SHP77 (cell line): ENCODE results near the gene MAPRE2.

Source experiments
- DNase-seq, 2 experiments: peaks; one replicate each; lab custom pipeline; 2025; lab: John Stamatoyannopoulos, UW

MAPRE2 gene

DNA sequence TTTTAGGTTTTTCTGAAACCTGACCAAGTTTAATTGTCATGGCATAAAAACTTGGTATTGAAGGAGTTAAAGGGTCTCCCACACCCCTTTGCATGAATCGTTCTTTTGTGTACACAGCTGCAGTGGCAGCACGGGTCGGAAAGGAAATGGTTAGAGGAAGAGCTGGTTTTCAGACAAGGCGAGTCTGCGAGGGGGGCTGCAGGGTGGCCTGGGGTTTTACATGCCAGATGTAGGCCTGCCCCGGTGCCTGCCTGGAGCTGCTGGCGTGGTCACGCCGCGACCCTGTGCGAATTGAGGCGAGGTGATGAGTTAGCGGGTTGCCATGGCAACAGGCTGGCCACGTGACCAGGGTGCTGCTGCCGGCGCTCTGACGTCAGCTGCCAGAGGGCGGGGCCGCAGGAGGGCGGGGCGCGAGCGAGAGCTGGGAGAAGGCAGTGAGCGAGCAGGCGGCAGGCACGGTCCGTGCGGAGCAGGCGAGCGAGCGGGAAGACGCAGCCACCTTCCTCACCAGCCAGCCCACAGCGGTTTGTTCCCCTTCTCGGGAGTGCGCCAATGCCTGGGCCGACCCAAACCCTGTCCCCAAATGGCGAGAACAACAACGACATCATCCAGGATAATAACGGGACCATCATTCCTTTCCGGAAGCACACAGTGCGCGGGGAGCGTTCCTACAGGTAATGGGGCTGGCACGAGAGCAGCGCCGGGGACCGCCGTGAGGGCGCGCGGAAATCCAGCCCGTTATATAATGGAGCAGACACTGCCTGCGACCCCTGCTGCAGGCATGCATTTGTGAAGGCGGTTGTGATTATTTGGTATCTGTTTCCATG, at the start of gene MAPRE2:
Gene MAPRE2, plus strand, starts transcription at position 426 of the 827 bp plus-strand sequence. Its CDS starts 127 bp downstream, at position 553.
- DNase-seq = peak; percentile 95 to 99

- no peak for DNase-seq
Measured at GRCh38 chr18:34991561-34991960, 49.7 kb upstream of the MAPRE2 start.

GRCh38 chr18:34993289-34993688, 47.9 kb upstream of the MAPRE2 start:
- no peak for DNase-seq

DNA sequence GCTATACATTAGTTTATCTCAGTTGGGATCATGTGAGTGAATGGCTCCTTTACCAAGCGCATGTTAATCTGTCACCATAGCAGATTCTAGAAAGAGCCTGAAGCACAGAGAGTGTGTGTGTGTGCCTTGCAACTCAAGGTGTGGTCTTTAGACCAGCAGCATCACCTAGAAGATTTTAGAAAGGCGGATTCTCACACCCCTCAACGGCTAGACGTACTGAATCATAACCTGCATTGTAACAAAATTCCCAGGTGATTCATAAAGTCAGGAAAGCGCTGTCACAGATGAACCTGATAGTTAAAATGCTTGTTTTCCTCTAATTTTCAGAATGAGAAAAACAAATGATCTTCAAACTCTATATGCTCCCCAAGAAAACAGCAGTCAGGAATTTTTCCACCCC, 45.5 kb upstream of the MAPRE2 start:
- DNase-seq = no peak

DNA sequence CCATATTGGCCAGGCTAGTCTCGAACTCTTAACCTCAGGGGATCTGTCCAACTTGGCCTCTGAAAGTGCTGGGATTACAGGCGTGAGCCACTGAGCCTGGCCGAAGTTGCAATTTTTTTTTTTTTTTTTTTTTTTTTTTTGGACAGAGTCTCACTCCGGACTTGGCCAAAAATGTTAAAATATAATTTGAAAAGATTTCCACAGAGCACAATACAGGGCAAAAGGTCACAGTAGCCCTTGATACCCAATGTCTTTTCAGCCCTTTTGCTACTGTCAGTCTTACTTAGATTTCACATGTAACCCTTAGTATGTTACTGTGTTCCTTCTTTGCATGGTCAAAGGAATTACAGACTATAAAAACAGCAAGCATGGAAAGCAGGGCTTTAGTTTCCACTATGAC, 42.6 kb upstream of the MAPRE2 start:
- no peak for DNase-seq

DNA sequence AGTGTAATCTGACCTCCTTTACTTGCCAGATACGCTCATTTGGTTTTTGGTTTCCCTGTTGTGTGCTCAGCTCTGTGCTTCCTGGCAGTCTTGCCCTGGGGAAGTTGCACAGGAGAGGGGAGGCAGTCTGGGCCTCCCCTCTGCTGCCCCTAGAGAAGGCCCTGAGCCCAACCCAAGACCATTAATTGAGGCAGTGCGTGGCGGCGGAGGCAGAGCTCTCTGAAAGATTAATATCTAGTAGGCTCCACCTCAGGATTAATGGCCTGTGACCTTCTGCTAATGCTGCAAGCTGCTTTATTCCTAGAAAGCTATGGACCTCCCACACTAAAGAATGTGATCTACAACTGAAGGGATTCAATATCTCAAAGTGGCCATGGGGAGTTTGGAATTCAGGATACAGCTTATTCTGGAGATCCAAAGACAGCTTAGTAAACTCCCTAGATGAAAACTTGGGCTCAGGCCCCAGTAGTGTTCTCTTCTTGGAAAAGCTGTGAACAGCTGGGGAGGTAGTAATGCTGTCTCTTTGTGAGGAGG, 41.4 kb upstream of the MAPRE2 start:
- DNase-seq = no peak

DNA sequence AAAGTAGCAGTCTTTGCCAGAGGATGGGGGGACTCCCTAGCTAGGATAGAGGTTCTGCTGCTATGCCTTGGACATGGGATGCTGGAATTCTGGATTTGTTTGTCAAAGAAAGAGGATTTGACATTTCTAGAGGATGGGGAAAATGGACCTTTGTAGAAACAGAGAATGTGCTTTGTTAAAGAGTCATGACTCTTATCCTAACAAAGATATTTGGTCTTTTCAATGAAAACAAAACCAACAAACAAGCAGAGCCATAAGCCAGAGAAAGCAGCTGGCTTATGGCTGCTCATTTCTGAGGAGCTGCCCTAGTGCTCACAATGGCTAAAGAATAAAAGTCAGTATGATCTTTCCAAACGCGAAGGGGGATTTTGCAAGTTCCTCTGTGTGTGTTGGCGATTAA, 40.8 kb upstream of the MAPRE2 start:
- no peak for DNase-seq

DNA sequence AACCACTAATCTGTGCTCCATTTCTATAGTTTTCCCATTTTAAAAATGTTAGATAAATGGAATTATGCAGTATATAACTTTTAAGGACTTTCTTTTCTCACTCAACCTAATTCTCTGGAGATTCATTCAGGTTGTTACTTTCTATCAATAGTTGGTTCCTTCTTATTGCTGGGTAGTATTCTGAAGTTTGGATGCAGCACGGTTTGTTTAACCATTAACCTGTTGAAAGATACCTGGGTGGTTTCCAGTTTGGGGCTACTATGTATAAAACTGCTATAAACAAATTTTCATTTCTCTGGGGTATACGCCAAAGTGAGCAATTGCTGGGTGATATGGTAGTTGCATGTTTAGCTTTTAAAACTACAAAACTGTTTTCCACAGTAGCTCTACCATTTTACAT, 39.1 kb upstream of the MAPRE2 start:
- no peak for DNase-seq

GRCh38 chr18:35005963-35006577, 35.1 kb upstream of the MAPRE2 start:
- peak; percentile 37 to 53 for DNase-seq

DNA sequence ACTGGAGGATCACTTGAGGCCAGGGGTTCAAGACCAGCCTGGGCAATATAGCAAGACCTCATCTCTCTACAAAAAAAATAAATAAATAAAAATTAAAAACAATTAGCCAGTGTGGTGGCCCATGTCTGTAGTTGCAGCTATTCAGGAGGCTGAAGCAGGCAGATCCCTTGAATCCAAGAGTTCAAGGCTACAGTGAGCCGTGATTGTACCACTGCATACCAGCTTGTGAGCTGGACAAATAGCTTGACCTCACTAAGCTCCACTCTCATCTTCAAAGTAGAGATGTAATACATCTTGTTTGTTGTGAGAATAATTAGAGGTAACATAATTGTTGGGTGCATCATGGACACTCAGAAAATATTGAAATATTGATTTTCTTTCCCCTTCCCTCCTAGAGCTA, 31.1 kb upstream of the MAPRE2 start:
- no peak for DNase-seq

- no peak for DNase-seq
Measured at GRCh38 chr18:35010993-35011392, 30.2 kb upstream of the MAPRE2 start.

DNA sequence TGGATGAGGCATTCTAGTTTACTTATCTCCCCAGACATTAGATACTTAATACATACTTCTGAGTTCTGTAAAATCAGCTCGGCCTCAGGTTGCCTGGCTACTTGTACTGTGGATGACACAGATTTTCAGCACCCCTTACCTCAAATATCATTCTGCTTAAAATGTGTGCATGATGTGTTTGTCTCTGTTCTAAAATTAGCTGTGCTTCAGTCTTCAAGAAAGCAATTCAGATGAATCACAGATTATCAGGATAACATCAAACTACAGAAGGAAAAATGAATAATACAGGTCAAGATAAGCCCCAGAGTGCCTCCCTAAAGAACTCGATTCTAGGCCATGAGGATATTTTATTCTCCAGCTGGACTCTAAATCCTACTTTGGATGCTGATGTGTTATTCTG, 21.3 kb upstream of the MAPRE2 start:
- no peak for DNase-seq

DNA sequence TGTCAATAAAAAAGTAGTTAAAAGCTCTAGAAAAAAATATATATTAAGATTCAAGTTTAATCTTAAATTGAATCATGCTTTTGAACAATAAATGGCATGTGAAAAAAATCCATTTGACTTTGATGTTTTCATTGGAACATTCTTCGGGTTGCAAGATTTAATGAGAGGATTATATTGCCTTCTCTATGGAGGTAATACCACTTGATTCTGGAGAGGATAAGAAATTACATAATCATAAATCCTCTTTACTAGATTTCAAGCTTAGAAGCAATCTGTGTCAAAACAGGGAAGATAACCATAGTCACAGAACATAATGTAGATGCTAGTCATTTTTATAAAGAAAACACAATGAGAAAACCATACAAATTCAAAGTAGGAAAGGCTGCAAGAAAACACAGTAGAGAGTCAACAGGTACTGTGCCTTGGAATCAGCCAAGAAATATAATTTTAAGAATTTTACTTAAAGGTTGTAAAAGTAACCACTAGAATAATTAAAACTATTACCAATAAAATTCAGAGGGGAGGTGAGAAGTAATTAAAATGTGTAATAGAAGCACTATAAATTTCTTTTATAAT, 18.7 kb upstream of the MAPRE2 start:
- DNase-seq = no peak

GRCh38 chr18:35024196-35024595, 17.0 kb upstream of the MAPRE2 start:
- no peak for DNase-seq

GRCh38 chr18:35024965-35025364, 16.2 kb upstream of the MAPRE2 start:
- no peak for DNase-seq

GRCh38 chr18:35026407-35027061, 14.7 kb upstream of the MAPRE2 start:
- no peak for DNase-seq

DNA sequence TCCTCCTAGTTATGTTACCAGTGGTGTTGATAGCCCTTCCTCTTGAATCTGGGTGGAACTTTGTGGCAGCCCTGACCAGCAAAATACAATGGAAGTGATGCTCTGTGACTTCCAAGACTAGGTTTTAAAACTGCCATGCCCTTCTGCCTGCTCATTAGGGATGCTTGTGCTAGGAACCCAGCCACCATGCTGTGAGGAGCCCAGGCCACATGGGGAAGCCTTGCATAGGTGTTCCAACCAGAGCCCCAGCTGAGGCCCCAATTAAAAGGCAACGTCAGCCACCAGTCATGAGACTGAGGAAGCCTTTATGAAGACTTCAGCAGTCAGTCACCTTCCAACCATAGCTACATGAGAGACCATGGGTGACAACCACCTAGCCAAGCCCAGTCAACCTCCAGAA, 14.0 kb upstream of the MAPRE2 start:
- DNase-seq = no peak

DNA sequence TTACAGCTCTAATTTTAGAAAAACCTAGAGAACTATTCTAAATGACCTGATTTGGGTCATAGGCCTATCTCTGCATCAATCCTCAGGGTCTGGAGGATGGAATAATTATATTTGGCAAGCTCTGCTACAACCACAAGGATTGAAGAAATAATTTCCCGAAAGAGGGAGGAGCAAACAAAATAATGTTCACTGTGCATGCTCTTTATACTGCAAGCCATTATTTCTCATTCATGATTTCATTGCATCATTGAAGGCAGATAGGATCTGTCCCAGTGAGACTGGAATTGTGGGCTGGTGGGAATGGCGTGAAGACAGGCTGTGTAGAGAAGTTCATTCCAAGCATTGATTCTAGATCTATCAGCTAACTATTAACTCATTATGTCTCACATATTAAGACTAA, 12.7 kb upstream of the MAPRE2 start:
- DNase-seq = no peak

- DNase-seq = no peak
Measured at GRCh38 chr18:35029103-35029502, 12.1 kb upstream of the MAPRE2 start.

- no peak for DNase-seq
Measured at GRCh38 chr18:35029770-35030169, 11.4 kb upstream of the MAPRE2 start.

DNA sequence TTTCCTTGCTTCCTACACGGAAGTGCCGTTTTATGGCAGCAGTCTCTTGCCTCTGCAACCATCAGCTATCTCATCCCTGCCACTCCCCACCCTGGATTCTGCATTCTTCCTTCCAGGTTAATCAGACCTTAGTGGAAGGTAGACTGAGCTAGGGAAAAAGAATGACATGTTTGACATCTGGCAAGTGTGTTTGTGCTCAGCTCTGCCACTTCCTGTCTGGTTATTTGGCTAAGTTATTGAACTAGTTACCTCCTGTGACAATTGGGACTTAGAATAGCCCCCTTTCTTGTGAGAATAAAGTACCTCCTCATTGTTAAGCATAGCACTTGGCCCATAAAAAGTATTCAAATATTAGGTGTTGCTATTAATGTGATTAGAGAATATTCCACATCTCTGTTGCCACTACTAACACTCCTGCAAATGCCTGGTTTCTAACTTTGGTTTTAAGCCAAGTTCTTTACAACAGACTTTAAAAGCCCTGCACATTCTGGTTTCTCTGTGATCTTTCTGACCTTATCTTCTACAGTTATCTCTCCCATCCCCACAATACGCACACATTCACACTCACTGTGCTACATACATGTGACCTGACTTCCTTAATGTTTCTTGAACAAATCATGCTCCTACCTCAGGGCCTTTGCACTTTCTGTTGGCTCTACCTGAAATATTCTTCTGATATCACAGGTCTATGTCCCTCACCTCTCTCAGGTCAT, 10.8 kb upstream of the MAPRE2 start:
- DNase-seq = no peak

DNA sequence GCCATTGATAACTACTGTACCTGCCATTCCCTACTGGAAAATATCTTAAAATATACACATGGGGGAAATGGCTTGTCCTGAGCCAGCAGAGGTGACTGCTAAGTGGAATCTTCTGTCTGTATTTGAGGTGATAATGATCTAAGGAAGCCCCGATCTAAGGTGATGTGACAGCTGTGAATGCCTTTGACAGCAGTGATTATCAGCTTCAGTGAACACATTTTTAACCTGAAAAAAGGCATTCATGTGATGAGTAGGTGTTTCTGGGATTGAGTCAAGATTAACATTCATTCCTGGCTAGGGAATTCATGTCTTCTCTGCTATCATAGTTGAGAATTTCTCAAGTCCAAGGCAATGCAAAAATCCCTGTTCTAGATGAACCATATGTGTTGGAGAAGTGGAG, 9.1 kb upstream of the MAPRE2 start:
- no peak for DNase-seq
